Measurements from ENCODE around the gene CTU2. TPM values are rescaled to one million over a fixed set of nuclear protein-coding genes. Genes with fewer than 3 reads are reported as not detected.

The CTU2 gene
- total and polyA plus RNA-seq, 2 of the 4 experiments (the other 2 are of a cell fraction) = 12.9 to 18.4 TPM

- no peak for ATAC-seq (ENCODE audit: low read depth)
- BruUV-seq (replicated peaks) = no TSS peak
- Histone ChIP-seq H4K5ac (ENCODE audit: low read depth, low read length) (no peak overlapping the region), H3K4me3 (ENCODE audit: insufficient read depth, low read depth, low read length) (no peak overlapping the region), H3K9me1 (ENCODE audit: insufficient read depth, low read length) (no peaks in the 10 kb centered on the region; the same call in 1 of the 2 replicates), H4K20me1 (ENCODE audit: insufficient read depth, low read length) (peaks cover 46% of the 10 kb centered on the region), H2BK15ac (ENCODE audit: low read depth, low read length) (no peak overlapping the region), H2AK5ac (ENCODE audit: low read depth, low read length) (no peak overlapping the region), H3K9me3 (ENCODE audit: control insufficient read depth, insufficient read depth, low read length) (no peaks in the 10 kb centered on the region), H2BK20ac (ENCODE audit: low read depth, low read length) (no peak overlapping the region), H3K4me2 (ENCODE audit: low read depth, low read length) (no peak overlapping the region), H3K27ac (ENCODE audit: insufficient read depth, low read length) (no peak overlapping the region), H2BK120ac (ENCODE audit: low read depth, low read length) (no peak overlapping the region), H4K8ac (ENCODE audit: low read depth in 2 of 2, low read length in 2 of 2) (no peak overlapping the region), H2AFZ (replicated peaks; ENCODE audit: low read length, poor library complexity) (no peak overlapping the region), H2BK5ac (ENCODE audit: low read depth, low read length, poor library complexity, severe bottlenecking) (no peak overlapping the region), H3K18ac (ENCODE audit: low read depth, low read length) (no peak overlapping the region), H3K4ac (ENCODE audit: low read depth, low read length) (no peak overlapping the region), H3K27me3 (ENCODE audit: control insufficient read depth, insufficient read depth, low read length) (no peaks in the 10 kb centered on the region), H3K23ac (ENCODE audit: low read depth, low read length) (no peak overlapping the region), H2AK9ac (replicated peaks; ENCODE audit: low read depth, low read length, poor library complexity) (no peak overlapping the region), H3K56ac (ENCODE audit: extremely low read depth, insufficient read depth, low read length) (no peak overlapping the region), H3K36me3 (ENCODE audit: control insufficient read depth, insufficient read depth, low read length) (peaks cover 66% of the 10 kb centered on the region), H3K9ac (ENCODE audit: low read depth, low read length) (no peak overlapping the region), H3K79me1 (ENCODE audit: low read depth in 1 of 2, low read length in 2 of 2) (peaks cover 0 to 48% of the 10 kb centered on the region in 2 experiments; a peak in 3 of 4 replicates), H4K91ac (ENCODE audit: insufficient read depth, low read depth, low read length) (no peak overlapping the region), H3K4me1 (ENCODE audit: control insufficient read depth, insufficient read depth, low read length) (no peaks in the 10 kb centered on the region), H3K14ac (replicated peaks; ENCODE audit: low read depth, low read length) (no peak overlapping the region)
- TF ChIP-seq POLR2A (IDR thresholded peaks at IDR 0.05; ENCODE audit: low read depth, low read length) = no peak
- no peak for TF ChIP-seq FOS (IDR thresholded peaks at IDR 0.05; ENCODE audit: low read depth, low read length)
- no peak for TF ChIP-seq RFX5 (IDR thresholded peaks at IDR 0.05; ENCODE audit: low read depth, low read length)
- no peak for TF ChIP-seq MAFK (IDR thresholded peaks at IDR 0.05; ENCODE audit: low read depth, low read length)
- TF ChIP-seq USF2 (IDR thresholded peaks at IDR 0.05; ENCODE audit: low read depth, low read length) = no peak
- TF ChIP-seq CHD1 (IDR thresholded peaks at IDR 0.05; ENCODE audit: low read depth, low read length) = no peak
- TF ChIP-seq, protein P1, sequence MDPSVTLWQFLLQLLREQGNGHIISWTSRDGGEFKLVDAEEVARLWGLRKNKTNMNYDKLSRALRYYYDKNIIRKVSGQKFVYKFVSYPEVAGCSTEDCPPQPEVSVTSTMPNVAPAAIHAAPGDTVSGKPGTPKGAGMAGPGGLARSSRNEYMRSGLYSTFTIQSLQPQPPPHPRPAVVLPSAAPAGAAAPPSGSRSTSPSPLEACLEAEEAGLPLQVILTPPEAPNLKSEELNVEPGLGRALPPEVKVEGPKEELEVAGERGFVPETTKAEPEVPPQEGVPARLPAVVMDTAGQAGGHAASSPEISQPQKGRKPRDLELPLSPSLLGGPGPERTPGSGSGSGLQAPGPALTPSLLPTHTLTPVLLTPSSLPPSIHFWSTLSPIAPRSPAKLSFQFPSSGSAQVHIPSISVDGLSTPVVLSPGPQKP (IDR thresholded peaks at IDR 0.05; ENCODE audit: borderline replicate concordance, low read depth, low read length) = no peak
- no peak for TF ChIP-seq CEBPB (IDR thresholded peaks at IDR 0.05; ENCODE audit: low read depth, low read length)
- in situ Hi-C loops (cut with MboI; ENCODE audit: low sequenced_read_pairs) (no loop called here), intact Hi-C loops (cut with micrococcal nuclease) (no loop called here), dilution Hi-C loops (cut with HindIII; ENCODE audit: low sequenced_read_pairs, unreplicated experiment) (no loop called here)
- DNase-seq = no peak
- ChIA-PET POLR2A (ENCODE audit: unreplicated experiment) (no interaction called here), CTCF (no interaction called here)
- WGBS, 2 experiments (ENCODE audit: extremely low coverage in 2 of 2, insufficient read length in 1 of 2) = 92% methylated on average over 6 of the region's 30 CpGs; no CpG with 5 or more reads in 1 of the 2 experiments
Observed at GRCh38 chr16:88732172-88732960, 26.1 kb downstream of the CTU2 start.

Measured in IMR-90 (cell line).